Neural progenitor cell (in vitro differentiated cells): Measurements from ENCODE around the gene KCNK1. TPM values are rescaled to one million over a fixed set of nuclear protein-coding genes. Genes with fewer than 3 reads are reported as not detected.

Experiments used
- DNase-seq: peaks from one replicate; pipeline ENCODE4 v3.0.0-alpha.2; 2016; ENCODE audit warnings: low spot score
- H2AFZ ChIP-seq: fragments of 200-600 bp; sonication (generic); replicated peaks from 2 replicates; pipeline ENCODE4 v1.6.1; 2016; ENCODE audit warnings: antibody characterized with exemption
- H3F3A ChIP-seq: fragments of 200-600 bp; sonication (generic); 2 replicates; pipeline ENCODE4 v1.6.1; 2016; ENCODE audit warnings: antibody characterized with exemption, low read depth
- H3K27ac ChIP-seq: fragments of 200-600 bp; sonication (generic); 2 replicates; pipeline ENCODE4 v1.5.1; 2016; ENCODE audit warnings: mild to moderate bottlenecking
- H3K27me3 ChIP-seq: fragments of 200-600 bp; sonication (generic); 2 replicates; pipeline ENCODE4 v1.6.1; 2016; ENCODE audit warnings: mild to moderate bottlenecking, moderate library complexity
- H3K36me3 ChIP-seq: fragments of 200-600 bp; sonication (generic); 2 replicates; pipeline ENCODE4 v1.5.1; 2016
- H3K4me1 ChIP-seq: fragments of 200-600 bp; sonication (generic); 2 replicates; pipeline ENCODE4 v1.6.1; 2016; ENCODE audit warnings: mixed run types
- H3K4me2 ChIP-seq: fragments of 200-600 bp; sonication (generic); 2 replicates; pipeline ENCODE4 v1.6.1; 2016
- H3K4me3 ChIP-seq: fragments of 200-600 bp; sonication (generic); 2 replicates; pipeline ENCODE4 v1.5.1; 2016
- H3K79me2 ChIP-seq: fragments of 200-600 bp; sonication (generic); 2 replicates; pipeline ENCODE4 v1.6.1; 2016; ENCODE audit warnings: low read depth
- H3K9ac ChIP-seq: fragments of 200-600 bp; sonication (generic); 2 replicates; pipeline ENCODE4 v1.6.1; 2016
- H3K9me3 ChIP-seq: fragments of 200-600 bp; sonication (generic); 2 replicates; pipeline ENCODE4 v1.5.1; 2016; ENCODE audit warnings: low read depth
- H4K20me1 ChIP-seq: fragments of 200-600 bp; sonication (generic); 2 replicates; pipeline ENCODE4 v1.6.1; 2016; ENCODE audit warnings: low read depth
- H3K27ac Mint-ChIP-seq: 3 replicates; pipeline ENCODE4 v1.8.0; 2021; ENCODE audit warnings: mixed read lengths
- H3K27me3 Mint-ChIP-seq: 2 replicates; pipeline ENCODE4 v1.8.0; 2022; ENCODE audit warnings: low read depth, mild to moderate bottlenecking, inconsistent platforms, moderate library complexity, mixed read lengths; ENCODE audit not compliant: insufficient read depth
- H3K36me3 Mint-ChIP-seq: 3 replicates; pipeline ENCODE4 v1.8.0; 2021; ENCODE audit warnings: mixed read lengths
- H3K4me1 Mint-ChIP-seq: 3 replicates; pipeline ENCODE4 v1.8.0; 2021; ENCODE audit warnings: mixed read lengths
- H3K4me3 Mint-ChIP-seq: 3 replicates; pipeline ENCODE4 v1.8.0; 2021; ENCODE audit warnings: mild to moderate bottlenecking, moderate library complexity, mixed read lengths
- H3K9me3 Mint-ChIP-seq: 3 replicates; pipeline ENCODE4 v1.8.0; 2020; ENCODE audit warnings: mixed read lengths
- CTCF ChIP-seq: fragments of 200-600 bp; sonication (generic); IDR thresholded peaks from 2 replicates; pipeline ENCODE4 v1.5.1; 2017; ENCODE audit warnings: antibody characterized with exemption, mild to moderate bottlenecking
- EZH2 ChIP-seq: fragments of 200-600 bp; sonication (generic); IDR thresholded peaks from 2 replicates; pipeline ENCODE4 v1.6.1; 2017; ENCODE audit warnings: antibody characterized with exemption, mild to moderate bottlenecking, moderate library complexity
- EZH2phosphoT487 ChIP-seq: fragments of 200-600 bp; sonication (generic); IDR thresholded peaks from 2 replicates; pipeline ENCODE4 v1.6.1; 2017; ENCODE audit warnings: antibody characterized with exemption
- total RNA-seq: library from RNA; depleted of rRNA; stranded (reverse); fragments of >200 nt; gene quantifications from 2 replicates; pipeline ENCODE4 v1.2.3, GENCODE V29; 2015; ENCODE audit warnings: low replicate concordance

The KCNK1 gene
- total RNA-seq, 1 donor from 2014 or later = 0.11 TPM

- H3K9me3 ChIP-seq = no peaks in the 10 kb centered on the region
- peaks cover 8% of the 10 kb centered on the region for H3K4me1 ChIP-seq
- no peak overlapping the region for H3K4me3 Mint-ChIP-seq
- peaks cover 2% of the 10 kb centered on the region for H3K9me3 Mint-ChIP-seq
- H3K36me3 ChIP-seq = no peaks in the 10 kb centered on the region
- no peak overlapping the region for H3K4me3 ChIP-seq
- H3K9ac ChIP-seq = no peak overlapping the region
- no peaks in the 10 kb centered on the region for H4K20me1 ChIP-seq
- H3K27me3 ChIP-seq = no peaks in the 10 kb centered on the region
- H3K4me1 Mint-ChIP-seq = peaks cover 3% of the 10 kb centered on the region
- no peak for TF ChIP-seq CTCF
- H3K27ac Mint-ChIP-seq = no peak overlapping the region
- H3K27me3 Mint-ChIP-seq = no peaks in the 10 kb centered on the region
- H3F3A ChIP-seq = no peaks in the 10 kb centered on the region
- no peaks in the 10 kb centered on the region for H3K36me3 Mint-ChIP-seq
- no peak overlapping the region for H2AFZ ChIP-seq
- no peak overlapping the region for H3K27ac ChIP-seq
- no peaks in the 10 kb centered on the region for H3K79me2 ChIP-seq
- no peak for DNase-seq
- H3K4me2 ChIP-seq = no peak overlapping the region
Observed at GRCh38 chr1:233675446-233675845, 61.5 kb downstream of the KCNK1 start.

GRCh38 chr1:233675893-233676292 lies 62.0 kb downstream of the KCNK1 start:
- Histone ChIP-seq H3K27ac (no peak overlapping the region), H3K4me2 (no peak overlapping the region), H3K4me3 (no peak overlapping the region), H2AFZ (no peak overlapping the region), H4K20me1 (no peaks in the 10 kb centered on the region), H3K27me3 (no peaks in the 10 kb centered on the region), H3K4me1 (peaks cover 8% of the 10 kb centered on the region), H3K36me3 (no peaks in the 10 kb centered on the region), H3F3A (no peaks in the 10 kb centered on the region), H3K79me2 (no peaks in the 10 kb centered on the region), H3K9ac (no peak overlapping the region), H3K9me3 (no peaks in the 10 kb centered on the region)
- Mint-ChIP-seq H3K27ac (no peak overlapping the region), H3K36me3 (no peaks in the 10 kb centered on the region), H3K27me3 (no peaks in the 10 kb centered on the region), H3K4me1 (peaks cover 6% of the 10 kb centered on the region), H3K9me3 (peaks cover 2% of the 10 kb centered on the region), H3K4me3 (no peak overlapping the region)
- TF ChIP-seq CTCF (no peak), EZH2 (no peak), EZH2phosphoT487 (no peak)
- no peak for DNase-seq

- Histone ChIP-seq H3K9me3 (no peaks in the 10 kb centered on the region), H3K79me2 (no peaks in the 10 kb centered on the region), H4K20me1 (no peaks in the 10 kb centered on the region), H3K4me3 (no peak overlapping the region), H3K27me3 (no peaks in the 10 kb centered on the region), H3F3A (no peaks in the 10 kb centered on the region), H3K27ac (no peak overlapping the region), H2AFZ (no peak overlapping the region), H3K36me3 (no peaks in the 10 kb centered on the region), H3K4me1 (peaks cover 8% of the 10 kb centered on the region), H3K9ac (no peak overlapping the region), H3K4me2 (no peak overlapping the region)
- Mint-ChIP-seq H3K4me1 (peaks cover 6% of the 10 kb centered on the region), H3K4me3 (no peak overlapping the region), H3K27me3 (no peaks in the 10 kb centered on the region), H3K36me3 (no peaks in the 10 kb centered on the region), H3K9me3 (peaks cover 2% of the 10 kb centered on the region), H3K27ac (no peak overlapping the region)
- DNase-seq = no peak
- TF ChIP-seq CTCF = no peak
- TF ChIP-seq EZH2 = no peak
- no peak for TF ChIP-seq EZH2phosphoT487
Observed at GRCh38 chr1:233677690-233678354, 63.9 kb downstream of the KCNK1 start.
